Activated CD4-positive, alpha-beta T cell treated with anti-CD3 and anti-CD28 coated beads, Interleukin-2, Interleukin-4, amounts not matched to agents 100 ng/mL and 50 ng/mL, durations not matched to agents 16 hours and 8 hours (primary cell): Measurements from ENCODE around the gene ANK2.
"Not testable (repeated sequence)": the region's sequence is repeated elsewhere in the genome, so short reads cannot be mapped to it uniquely, and the experiment has no call there.

Experiments
- DNase-seq: peaks from one replicate; pipeline ENCODE4 v3.0.0-alpha.2; 2020; ENCODE audit warnings: low spot score

ANK2 gene

DNA sequence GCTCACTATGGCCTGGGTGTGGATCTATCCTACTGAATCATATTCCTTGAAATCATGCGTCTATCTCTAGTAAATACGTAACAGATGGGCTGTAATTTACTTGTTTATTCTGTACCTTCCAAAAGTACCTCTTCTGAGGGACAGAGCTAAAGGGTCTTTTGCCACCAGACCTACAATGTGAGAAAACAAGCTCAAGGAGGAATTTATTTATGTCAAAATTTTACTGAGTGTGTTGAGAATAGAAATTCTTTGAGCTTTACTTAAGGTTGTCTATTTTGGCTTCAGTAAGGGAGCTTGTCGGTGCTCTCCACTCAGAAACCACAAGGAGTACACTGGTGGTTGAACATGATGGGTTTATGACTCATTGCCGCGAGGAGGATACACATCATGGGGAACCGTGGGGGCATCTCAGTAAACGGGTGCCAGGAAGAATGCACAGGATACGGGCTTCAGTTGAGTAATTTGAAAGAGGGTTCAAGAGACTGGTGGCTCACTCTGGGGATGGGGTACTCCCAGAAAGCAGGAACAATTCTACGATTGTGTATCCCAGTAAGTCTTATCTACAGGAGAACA, 3.0 kb downstream of the ANK2 start:
- DNase-seq, result peak; percentile 58

DNA sequence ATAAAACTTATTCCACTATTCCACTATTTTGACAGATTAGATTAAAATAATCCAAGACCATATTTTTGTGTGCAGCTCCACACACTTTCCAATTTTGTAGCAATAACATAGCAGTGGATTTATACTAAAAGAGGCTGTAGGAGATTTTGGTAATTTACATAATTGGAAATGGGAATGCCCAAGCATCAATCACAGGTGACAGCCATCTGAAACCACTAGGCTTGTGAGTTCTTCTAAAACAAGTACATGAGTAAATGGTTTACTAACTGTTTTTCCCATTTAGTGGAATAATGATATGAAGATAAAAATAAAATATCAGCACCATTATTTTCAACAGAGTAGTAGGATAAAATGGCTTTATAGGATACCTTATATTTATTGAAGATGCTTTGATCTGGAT, 4.4 kb downstream of the ANK2 start:
- DNase-seq, result no peak

DNA sequence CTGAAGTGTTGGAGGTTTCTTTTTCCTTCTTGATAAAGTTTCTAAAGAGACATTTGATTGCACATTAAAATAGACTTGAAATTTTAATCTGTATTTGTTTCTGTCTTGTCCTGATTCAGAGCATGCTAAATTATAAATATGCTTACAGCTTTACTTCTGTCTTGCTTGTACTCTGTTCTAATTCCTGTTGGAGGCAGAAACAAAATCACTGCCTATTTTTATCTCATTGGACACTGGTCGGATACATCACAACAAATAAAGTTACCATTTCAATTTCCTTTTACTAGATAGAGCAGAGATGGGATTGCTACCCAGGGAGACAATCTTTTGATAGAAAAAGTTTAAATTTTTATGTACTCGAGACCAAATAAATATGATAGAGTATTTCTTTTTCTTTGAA, 6.9 kb downstream of the ANK2 start:
- DNase-seq, result no peak

DNA sequence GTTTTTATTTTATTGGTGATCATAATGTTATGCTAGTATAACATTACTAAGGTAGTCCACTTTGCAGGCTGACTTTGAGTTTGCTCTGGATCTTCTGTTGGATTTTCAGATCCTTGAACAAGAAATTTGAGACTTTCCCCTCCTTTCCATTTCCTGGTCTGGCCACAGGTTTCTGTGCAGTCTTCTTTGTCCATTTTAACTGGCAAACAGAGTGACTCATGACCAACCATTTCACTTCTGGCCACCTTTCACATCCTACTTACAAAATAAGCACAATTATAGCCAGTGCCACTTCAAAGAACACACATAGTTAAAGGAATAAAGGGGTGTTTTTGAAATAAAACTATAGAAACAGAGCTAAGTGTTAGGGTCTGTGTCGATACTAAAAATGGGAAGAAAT, 8.4 kb downstream of the ANK2 start:
- no peak for DNase-seq

DNA sequence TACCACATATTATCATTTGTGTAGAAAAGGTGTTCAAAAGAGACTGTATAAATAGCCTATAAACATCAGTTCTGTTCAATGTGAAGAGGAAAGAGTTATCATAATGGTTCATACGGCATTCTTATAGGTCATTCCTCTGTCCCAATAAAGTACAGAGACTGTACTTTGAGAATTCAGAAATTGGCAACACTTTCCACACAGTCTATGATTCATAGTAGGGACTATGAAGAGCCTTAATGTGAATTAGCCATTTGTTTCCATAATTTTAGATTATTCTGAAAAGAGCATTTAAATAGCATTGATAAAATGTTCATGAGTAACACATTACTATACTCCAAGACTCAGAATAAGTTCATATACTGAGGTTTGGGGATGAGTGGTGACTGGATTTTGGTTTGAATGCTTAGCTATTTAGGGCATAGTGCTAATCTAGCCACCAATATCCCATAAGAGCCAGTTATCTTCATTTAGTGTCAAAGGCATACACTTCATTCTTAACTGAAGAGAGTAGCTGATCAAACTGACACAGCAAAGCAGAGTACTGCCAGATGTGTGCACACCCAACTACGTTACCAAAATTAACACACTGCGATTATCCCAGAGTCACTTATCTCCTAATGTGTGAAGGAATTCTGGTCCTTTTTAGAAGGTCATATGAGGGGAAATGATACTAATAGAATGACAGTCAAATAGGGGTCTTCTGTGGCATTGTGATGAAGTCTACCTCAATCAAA, 10.2 kb downstream of the ANK2 start:
- no peak for DNase-seq

DNA sequence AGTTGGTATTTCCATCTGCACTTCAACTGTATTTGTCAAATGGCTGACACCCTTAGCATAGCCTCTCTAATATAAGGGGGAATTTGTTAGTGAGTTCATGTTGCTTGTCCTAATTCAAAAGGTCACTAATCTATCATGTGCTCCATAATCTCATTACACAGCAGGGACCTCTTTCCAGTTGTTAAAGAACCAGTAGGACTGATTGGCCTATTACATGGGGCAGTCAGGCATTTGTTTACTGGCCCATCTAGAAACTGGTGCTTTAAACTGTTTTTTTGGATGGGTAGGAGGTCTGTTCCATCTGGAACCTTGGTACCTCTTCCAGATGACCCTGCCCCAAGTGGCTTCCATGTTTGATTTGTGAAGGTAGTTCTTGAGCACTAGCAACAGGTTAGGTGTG, 11.4 kb downstream of the ANK2 start:
- no peak for DNase-seq

DNA sequence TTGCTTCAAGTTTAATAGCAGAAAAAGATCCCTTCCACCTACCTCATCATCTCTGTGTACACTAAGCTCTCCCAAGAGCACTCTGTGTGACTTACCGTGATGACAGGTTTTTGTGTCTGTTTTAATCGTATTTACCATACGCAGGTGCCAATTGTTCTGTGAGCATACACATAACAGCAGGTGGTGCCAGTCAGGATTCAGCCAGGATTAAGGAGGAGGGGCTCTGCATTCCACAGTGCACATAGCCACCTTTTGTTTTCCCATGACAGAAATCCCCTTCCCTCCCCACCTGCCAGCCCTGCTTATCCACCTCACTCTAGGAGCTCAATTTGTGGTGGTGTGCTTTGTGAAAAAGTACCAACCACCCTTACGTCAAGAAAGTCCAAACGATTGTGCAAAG, 14.8 kb downstream of the ANK2 start:
- no peak for DNase-seq

DNA sequence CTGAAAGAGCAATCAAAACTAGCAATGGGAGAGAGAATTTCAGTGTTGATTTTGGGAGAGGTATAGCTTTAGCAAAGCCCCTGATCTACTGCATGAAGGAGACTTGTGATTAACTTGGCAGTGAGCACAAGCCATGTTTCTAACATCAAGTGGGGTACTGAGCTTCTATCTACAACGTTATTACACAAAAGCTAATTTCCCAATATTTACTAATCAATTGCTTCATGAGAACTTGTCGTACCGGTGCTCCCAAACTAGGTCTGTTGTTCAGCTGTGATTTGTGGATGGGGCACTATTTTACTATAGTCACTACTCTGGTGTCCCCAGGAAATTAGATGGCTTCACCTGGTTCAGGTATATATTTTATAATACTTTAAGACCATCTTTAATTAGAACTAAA, 16.2 kb downstream of the ANK2 start:
- DNase-seq, result no peak

DNA sequence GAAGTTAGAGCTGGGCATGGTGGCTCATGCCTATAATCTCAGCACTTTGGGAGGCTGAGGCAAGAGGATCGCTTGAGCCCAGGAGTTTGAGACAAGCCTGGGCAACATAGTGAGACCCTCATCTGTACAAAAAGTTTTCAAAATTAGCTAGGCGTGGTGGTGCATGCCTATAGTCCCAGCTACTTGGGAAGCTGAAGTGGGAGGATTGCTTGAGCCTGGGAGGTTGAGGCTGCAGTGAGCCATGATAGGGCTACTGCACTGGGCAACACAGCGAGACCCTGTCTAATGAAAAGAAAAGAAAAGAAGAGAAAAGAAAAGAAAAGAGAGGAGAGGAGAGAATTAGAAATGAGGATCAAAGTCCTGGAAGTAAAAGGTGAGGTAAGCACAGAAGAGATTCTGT, 19.3 kb downstream of the ANK2 start:
- not testable (repeated sequence) for DNase-seq

DNA sequence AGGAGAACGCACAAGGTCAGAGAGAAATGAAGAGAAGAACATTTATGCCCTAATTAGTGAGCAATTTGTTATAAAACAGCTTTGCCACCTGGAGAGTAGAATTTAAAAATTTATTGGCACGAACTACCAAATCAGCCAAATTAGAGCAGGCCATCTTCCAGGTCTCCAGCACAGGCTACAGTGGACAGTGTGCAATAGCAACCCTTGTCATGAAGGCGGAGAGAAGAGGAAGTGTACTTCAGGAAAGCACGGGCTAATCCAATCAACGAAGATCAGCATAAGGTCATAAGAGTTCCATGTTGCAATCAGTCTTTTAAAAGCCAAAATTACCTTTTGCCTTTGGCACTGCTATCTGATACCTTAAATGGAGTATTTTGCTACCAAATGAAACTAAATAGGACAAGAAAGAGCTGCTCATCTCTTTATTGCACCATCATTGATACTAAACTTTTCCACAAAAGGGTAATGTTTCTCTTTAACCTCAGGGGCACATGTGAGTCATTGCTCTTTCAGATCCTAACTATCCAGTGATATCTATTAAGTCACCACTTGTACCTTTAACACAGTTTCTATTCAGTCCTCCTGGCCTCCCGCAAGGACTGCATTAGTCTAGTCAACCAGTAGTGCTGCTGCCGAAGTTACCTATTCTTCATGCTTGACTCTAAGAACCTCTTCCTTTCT, 19.9 kb downstream of the ANK2 start:
- no peak for DNase-seq

DNA sequence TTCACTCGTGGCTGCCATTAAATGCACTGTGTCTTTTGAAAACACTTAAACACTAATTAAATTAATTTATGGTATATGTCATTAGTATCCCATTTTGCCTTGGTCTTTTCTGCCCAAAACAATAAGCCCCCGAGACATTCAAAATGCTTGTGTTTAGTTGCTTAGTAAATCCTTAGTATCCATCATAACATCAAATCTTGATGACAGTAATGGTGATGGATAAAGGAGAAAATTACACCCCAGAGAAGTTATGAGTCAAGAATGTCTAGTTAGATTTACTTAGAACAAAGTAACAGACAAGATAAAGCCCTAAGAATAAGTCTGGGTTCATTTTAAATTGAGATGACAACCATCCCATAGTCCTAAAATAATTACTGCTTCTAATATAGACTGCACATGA, 21.3 kb downstream of the ANK2 start:
- DNase-seq, result no peak

DNA sequence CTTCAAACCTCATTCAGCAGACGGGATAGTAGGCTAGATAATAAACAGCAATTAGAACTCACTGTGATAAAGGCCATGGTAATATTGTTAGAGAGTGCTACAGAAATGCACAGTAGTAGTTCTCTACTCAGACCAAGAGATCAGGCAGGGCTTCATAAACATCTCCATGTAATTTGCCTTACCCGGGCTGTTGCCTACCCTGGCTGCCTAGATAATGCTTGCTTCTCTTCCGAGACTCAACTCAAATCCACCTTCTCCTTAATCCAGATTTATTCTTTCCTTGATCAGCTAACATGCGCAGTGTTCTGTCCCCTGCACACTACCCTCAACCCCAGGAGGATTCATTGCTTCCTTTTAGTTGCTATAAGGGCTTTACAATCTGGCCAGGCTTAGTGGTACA, 21.8 kb downstream of the ANK2 start:
- no peak for DNase-seq

DNA sequence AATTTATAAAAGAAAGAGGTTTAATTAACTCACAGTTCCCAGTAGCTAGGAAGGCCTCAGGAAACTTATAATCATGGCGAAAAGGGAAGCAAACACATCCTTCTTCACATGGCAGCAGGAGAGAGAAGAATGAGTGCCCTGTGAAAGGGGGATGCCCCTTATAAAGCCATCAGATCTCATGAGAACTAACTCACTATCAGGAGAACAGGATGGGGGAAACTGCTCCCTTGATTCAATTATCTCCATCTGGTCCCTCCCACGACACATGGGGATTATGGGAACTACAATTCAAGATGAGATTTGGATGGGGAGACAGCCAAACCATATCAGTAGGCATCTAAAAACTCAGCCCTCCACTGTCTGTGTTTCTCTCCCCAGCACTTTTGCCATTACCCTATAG, 22.4 kb downstream of the ANK2 start:
- no peak for DNase-seq

DNA sequence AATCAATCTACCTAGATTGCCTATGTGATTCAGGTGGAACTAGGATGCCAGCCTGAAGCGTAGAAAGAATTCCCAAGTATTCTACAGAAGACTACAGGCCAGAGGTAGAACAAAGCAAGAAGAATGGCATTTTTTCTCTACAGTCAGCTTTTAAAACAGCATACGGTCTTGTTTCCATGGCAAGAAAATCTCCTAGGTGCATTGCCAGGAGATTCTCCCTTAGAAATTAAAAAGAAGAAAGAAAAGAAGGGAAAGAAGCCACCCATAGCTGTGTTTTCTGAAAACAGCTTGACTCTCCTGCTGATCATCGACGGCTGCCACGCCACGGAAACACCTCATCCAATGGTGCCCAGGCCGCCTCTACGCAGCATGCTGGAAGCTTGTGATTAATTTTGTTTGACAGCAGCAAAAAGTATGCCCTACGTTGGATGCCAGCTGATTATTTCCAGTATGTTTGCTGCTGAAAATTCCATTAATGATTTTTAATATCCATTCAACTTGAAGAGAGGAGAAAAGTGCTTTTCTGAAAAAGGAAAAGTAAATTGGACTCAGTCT, 24.1 kb downstream of the ANK2 start:
- no peak for DNase-seq

DNA sequence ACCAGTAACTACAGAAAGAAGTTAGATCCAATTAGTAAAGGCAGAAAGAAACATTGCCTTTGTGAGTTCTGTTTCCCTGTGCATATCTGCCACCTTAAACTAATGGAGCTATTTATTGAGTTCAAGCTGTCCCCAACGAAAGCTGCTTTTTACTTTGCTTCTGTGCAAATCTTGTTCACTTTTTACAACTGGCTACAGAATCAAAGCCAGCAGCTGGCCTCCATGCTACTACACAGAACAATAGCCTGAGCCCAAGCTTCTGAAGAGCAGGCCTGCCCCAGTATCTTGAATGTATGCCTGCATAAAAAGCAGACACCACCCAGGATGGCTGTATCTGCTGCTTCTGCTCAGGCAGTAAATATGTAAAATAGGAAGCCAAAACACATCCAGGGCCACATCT, 28.1 kb downstream of the ANK2 start:
- no peak for DNase-seq

DNA sequence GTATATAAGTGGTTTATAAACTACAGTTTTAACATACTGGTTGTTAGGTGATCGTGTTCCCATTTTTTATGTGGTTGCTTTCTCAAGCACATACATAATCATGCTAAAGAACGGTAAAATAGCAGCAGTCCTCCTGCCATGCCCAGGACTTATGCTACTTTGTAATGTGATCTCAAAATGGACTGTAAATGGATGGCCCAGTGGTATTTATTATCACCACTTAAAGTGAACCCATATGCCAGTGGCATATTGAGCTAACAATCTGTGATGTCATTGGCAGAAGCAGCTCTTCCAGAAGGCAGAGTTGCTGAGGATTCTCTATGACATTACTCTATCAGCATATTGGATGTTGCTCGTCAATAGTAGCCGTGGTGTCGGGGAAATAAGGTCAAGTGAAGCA, 28.6 kb downstream of the ANK2 start:
- DNase-seq, result no peak

DNA sequence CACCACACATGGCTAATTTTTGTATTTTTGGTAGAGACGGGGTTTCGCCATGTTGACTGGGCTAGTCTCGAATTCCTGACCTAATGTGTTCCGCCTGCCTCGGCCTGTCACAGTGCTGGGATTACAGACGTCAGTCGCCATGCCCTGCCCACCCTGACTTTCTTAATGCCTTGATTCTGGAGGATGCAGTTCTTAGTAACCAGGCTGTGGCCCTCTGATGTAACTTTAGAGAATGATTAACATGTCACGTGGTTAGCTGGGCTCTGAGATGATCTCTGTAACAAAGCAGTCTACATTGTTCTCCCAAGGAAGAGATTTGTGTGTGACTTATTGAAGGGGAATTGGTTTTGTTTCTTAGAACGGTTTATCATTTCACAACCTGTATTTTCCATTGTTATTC, 30.6 kb downstream of the ANK2 start:
- DNase-seq, result no peak

DNA sequence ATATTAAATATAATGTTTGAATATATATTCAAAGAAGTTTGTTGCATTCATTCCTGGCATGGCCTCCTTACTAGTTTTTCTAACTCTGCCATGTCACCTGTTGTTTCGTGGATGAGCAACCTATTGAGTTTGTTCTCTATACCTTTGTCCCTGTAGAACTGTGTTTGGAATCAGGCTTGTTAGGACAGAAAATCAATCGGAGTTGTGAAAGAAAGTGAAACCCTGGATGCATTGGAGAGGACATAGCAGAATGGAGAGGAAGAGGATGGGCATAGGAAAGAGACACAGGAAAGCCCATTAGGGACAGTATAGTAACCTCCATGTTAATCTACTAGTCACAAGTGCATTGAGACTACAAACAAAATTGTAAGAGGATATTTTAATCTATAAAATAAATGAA, 31.2 kb downstream of the ANK2 start:
- DNase-seq, result no peak

DNA sequence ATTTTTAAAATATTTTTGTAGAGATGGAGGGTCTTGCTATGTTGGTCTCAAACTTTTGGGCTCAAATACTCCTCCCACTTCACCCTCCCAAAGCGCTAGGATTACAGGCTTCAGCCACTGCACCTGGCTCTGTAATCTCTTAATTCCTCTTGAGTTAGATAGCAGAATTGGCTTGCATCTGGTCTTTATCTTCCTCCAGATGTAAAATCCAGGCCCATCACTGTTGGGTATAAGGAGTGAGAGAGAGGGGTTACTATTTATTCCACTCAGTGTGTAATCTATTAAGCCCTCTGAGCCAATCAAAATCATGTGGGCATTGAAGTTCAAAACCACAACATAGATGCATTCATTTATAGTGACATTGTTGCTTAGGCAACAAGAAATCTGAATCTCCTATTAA, 33.9 kb downstream of the ANK2 start:
- no peak for DNase-seq

DNA sequence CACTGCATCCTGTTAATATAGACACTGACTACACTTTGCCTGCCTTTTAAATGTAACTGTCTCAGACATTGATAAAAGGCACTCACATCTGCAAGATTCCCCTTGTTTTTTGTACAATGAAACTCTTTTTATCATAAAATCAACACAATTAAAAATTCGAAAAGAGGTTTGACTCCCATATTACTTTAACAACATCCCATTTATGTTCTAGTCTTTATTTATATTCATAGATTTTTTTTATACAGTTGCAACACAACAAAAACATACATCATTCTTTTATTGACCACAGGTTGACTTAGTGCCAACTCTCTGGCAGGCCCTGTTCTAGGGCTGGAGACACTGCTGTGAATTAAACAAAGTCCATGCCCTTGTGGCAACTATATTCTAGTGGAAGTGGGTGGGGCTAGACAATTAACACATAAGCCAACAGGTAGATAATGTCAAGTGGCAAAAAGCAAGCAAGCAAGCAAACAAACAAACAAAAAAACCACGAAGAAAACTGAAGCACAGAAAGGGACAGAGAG, 36.8 kb downstream of the ANK2 start:
- DNase-seq, result no peak

DNA sequence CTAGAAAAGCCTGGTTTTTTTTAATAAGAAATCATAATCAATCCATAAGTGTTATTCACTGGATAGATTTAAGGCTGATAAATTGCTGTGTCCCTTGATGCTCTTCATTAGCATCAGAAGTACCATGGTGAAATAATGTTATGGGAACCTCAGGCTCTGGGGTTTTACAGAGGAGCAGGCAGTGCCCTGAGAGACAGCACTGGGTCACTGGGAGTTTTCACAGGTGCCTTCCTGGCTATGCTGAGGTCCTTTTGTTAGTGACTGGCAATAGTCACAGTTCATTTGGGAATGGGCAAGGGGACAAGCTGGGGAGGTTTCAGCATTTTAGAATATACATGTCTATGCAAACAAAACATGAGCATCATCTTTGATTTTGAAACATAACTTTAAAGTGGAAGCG, 38.6 kb downstream of the ANK2 start:
- DNase-seq, result no peak

DNA sequence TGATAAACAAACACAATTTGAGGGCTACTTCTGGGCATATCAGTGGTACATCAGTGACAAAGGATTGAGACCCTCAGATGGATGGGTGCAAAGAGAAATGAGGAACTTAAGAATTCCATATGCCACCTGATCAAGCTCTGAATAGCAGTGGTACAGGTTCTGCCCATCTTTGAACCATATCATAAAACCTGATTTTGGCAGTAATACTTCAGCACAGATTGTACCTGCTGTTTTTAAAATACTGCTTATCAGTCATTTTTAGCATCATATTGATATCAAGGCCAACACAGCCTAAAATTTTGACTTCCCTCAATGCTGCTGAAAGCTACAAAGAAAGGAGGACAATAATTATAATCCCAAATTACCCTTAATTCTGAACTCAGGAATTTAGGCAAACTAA, 41.5 kb downstream of the ANK2 start:
- no peak for DNase-seq

DNA sequence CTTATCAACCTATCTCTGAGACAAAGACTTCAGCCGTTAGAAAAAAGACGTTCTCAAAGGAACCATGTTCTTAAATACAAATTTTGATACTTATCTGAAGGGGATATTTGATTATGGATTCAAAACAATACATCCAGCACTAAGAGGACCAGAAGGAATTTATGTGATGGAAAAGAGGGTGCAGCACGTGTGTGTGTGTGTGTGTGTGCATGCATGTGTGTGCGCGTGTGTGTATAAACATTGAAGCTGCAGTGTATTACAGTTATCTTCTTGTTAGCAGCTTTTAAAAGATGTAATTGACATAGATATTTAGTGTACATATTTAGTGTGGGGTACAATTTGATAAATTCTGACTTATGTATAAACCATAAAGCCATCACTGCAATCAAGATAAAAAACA, 44.9 kb downstream of the ANK2 start:
- no peak for DNase-seq
